HEK293T (cell line): ENCODE measurements around the gene PTPRD.

Experiments
- CTCF ChIA-PET: fragments of 350-600 bp; formaldehyde crosslinking; extraction: SDS; loops from one replicate; lab custom pipeline; 2021; ENCODE audit warnings: antibody characterized with exemption, inconsistent platforms; lab: Yijun Ruan, JAX
- POLR2A ChIA-PET: fragments of 350-600 bp; formaldehyde crosslinking; extraction: SDS; loops from one replicate; lab custom pipeline; 2020; ENCODE audit warnings: antibody characterized with exemption, inconsistent platforms; lab: Yijun Ruan, JAX
- DNase-seq: peaks from one replicate; pipeline ENCODE4 v3.0.0; 2012; ENCODE audit warnings: mixed read lengths; ENCODE audit errors: extremely low spot score
- ARNT ChIP-seq: fragments of 450-650 bp; IDR thresholded peaks from 2 replicates; pipeline ENCODE4 v1.6.1; 2017; ENCODE audit warnings: mild to moderate bottlenecking
- BHLHE40 ChIP-seq: fragments of 450-650 bp; IDR thresholded peaks from 2 replicates; pipeline ENCODE4 v1.6.1; 2016; ENCODE audit warnings: mild to moderate bottlenecking, moderate library complexity, borderline replicate concordance
- CTBP1 ChIP-seq: fragments of 450-650 bp; IDR thresholded peaks from 2 replicates; pipeline ENCODE4 v1.6.1; 2016; ENCODE audit warnings: borderline replicate concordance
- ELF4 ChIP-seq: fragments of 450-650 bp; IDR thresholded peaks from 2 replicates; pipeline ENCODE4 v1.6.1; 2017; ENCODE audit warnings: antibody characterized with exemption
- FOXA1 ChIP-seq: fragments of 450-650 bp; IDR thresholded peaks from 2 replicates; pipeline ENCODE4 v1.6.1; 2016; ENCODE audit warnings: mild to moderate bottlenecking
- FOXK2 ChIP-seq: fragments of 450-650 bp; IDR thresholded peaks from 2 replicates; pipeline ENCODE4 v1.6.1; 2016; ENCODE audit warnings: mild to moderate bottlenecking
- FOXM1 ChIP-seq: fragments of 450-650 bp; IDR thresholded peaks from 2 replicates; pipeline ENCODE4 v1.6.1; 2017; ENCODE audit warnings: mild to moderate bottlenecking, borderline replicate concordance
- HDGF ChIP-seq: fragments of 450-650 bp; IDR thresholded peaks from 2 replicates; pipeline ENCODE4 v1.6.1; 2017; ENCODE audit warnings: antibody characterized with exemption, borderline replicate concordance
- L3MBTL2 ChIP-seq: fragments of 450-650 bp; conservative IDR thresholded peaks from 2 replicates; pipeline ENCODE4 v1.6.1; 2016; ENCODE audit warnings: mild to moderate bottlenecking
- LEF1 ChIP-seq: fragments of 450-650 bp; IDR thresholded peaks from 2 replicates; pipeline ENCODE4 v1.6.1; 2017; ENCODE audit warnings: mild to moderate bottlenecking, borderline replicate concordance
- NFRKB ChIP-seq: fragments of 450-650 bp; IDR thresholded peaks from 2 replicates; pipeline ENCODE4 v1.6.1; 2016; ENCODE audit warnings: mild to moderate bottlenecking, moderate library complexity
- PKNOX1 ChIP-seq: fragments of 450-650 bp; IDR thresholded peaks from 2 replicates; pipeline ENCODE4 v1.6.1; 2016
- SP1 ChIP-seq: fragments of 450-650 bp; IDR thresholded peaks from 2 replicates; pipeline ENCODE4 v1.6.1; 2017
- SUZ12 ChIP-seq: fragments of 450-650 bp; IDR thresholded peaks from 2 replicates; pipeline ENCODE4 v1.6.1; 2016; ENCODE audit warnings: mild to moderate bottlenecking
- TARDBP ChIP-seq: fragments of 450-650 bp; IDR thresholded peaks from 2 replicates; pipeline ENCODE4 v1.6.1; 2016
- ZNF384 ChIP-seq: fragments of 450-650 bp; IDR thresholded peaks from 2 replicates; pipeline ENCODE4 v1.6.1; 2016

PTPRD gene

GRCh38 chr9:9133526-9133925 is 1479.3 kb downstream of the PTPRD start:
- ChIA-PET CTCF (no interaction called here), POLR2A (interaction anchor here (1.0 kb wide), 1 partner anchor 229 kb away, joined by 3 read pairs; no protein-coding TSS in a partner anchor)
- no peak for TF ChIP-seq ZNF384
- TF ChIP-seq ELF4: no peak
- no peak for TF ChIP-seq BHLHE40
- no peak for TF ChIP-seq CTBP1
- no peak for TF ChIP-seq FOXA1
- TF ChIP-seq SUZ12: no peak
- no peak for TF ChIP-seq NFRKB
- TF ChIP-seq SP1: no peak
- TF ChIP-seq FOXM1: no peak
- TF ChIP-seq TARDBP: no peak
- TF ChIP-seq ARNT: no peak
- no peak for TF ChIP-seq FOXK2
- no peak for TF ChIP-seq LEF1
- no peak for TF ChIP-seq PKNOX1
- no peak for TF ChIP-seq HDGF
- TF ChIP-seq L3MBTL2: no peak
- no peak for DNase-seq

GRCh38 chr9:9124616-9125015 is 1488.2 kb downstream of the PTPRD start:
- DNase-seq: no peak
- TF ChIP-seq LEF1 (no peak), L3MBTL2 (no peak), TARDBP (no peak), HDGF (no peak), CTBP1 (no peak), NFRKB (no peak), FOXK2 (no peak), FOXM1 (no peak), SUZ12 (no peak), ZNF384 (no peak), ELF4 (no peak), ARNT (no peak), PKNOX1 (no peak), BHLHE40 (no peak), FOXA1 (no peak), SP1 (no peak)
- CTCF ChIA-PET: no interaction called here
- POLR2A ChIA-PET: no interaction called here

- DNase-seq: no peak
- TF ChIP-seq HDGF: no peak
- TF ChIP-seq NFRKB: no peak
- TF ChIP-seq LEF1: no peak
- no peak for TF ChIP-seq PKNOX1
- no peak for TF ChIP-seq FOXK2
- TF ChIP-seq FOXM1: no peak
- TF ChIP-seq L3MBTL2: no peak
- TF ChIP-seq FOXA1: no peak
- no peak for TF ChIP-seq BHLHE40
- TF ChIP-seq SUZ12: no peak
- TF ChIP-seq ZNF384: no peak
- TF ChIP-seq CTBP1: no peak
- TF ChIP-seq SP1: no peak
- no peak for TF ChIP-seq ELF4
- TF ChIP-seq ARNT: no peak
- no peak for TF ChIP-seq TARDBP
- POLR2A ChIA-PET: no interaction called here
- CTCF ChIA-PET: no interaction called here
Measured at GRCh38 chr9:9122230-9122875, 1490.4 kb downstream of the PTPRD start.

GRCh38 chr9:9117866-9118265 is 1494.9 kb downstream of the PTPRD start:
- no peak for TF ChIP-seq TARDBP
- no peak for TF ChIP-seq LEF1
- no peak for TF ChIP-seq PKNOX1
- TF ChIP-seq SP1: no peak
- no peak for TF ChIP-seq CTBP1
- TF ChIP-seq ARNT: no peak
- no peak for TF ChIP-seq L3MBTL2
- no peak for TF ChIP-seq BHLHE40
- TF ChIP-seq ZNF384: no peak
- no peak for TF ChIP-seq HDGF
- TF ChIP-seq SUZ12: no peak
- TF ChIP-seq ELF4: no peak
- no peak for TF ChIP-seq FOXM1
- TF ChIP-seq FOXK2: no peak
- TF ChIP-seq NFRKB: no peak
- no peak for TF ChIP-seq FOXA1
- CTCF ChIA-PET: no interaction called here
- DNase-seq: no peak
- POLR2A ChIA-PET: no interaction called here
